Measurements from ENCODE around the gene SYT5.

Gene SYT5

GRCh38 chr19:55175117-55175867 lies 4.8 kb downstream of the SYT5 start:
- peak overlapping the region in 1 of 2 experiments; percentile 14 for H3K18ac ChIP-seq (ENCODE audit: low read depth in 1 of 2, low read length in 2 of 2)
- no peak overlapping the region for H3K14ac ChIP-seq (ENCODE audit: low read length in 2 of 2)
- H2BK5ac ChIP-seq (ENCODE audit: low read depth, low read length, poor library complexity, severe bottlenecking) = no peak overlapping the region
- no peak overlapping the region for H3K4ac ChIP-seq (ENCODE audit: low read depth in 1 of 2, low read length in 2 of 2)
- no peak overlapping the region for H3K9ac ChIP-seq (ENCODE audit: low read length)
- H2AFZ ChIP-seq (ENCODE audit: low read depth, low read length) = no peak overlapping the region
- no peak overlapping the region for H4K91ac ChIP-seq (ENCODE audit: low read length)
- peaks cover 10 to 89% of the 10 kb centered on the region in 2 experiments for H3K27me3 ChIP-seq (ENCODE audit: control insufficient read depth in 1 of 2, insufficient read depth in 1 of 2, low read length in 2 of 2)
- 62% methylated on average over 43 of the region's 43 CpGs for WGBS
- H2BK120ac ChIP-seq (ENCODE audit: low read depth, low read length) = no peak overlapping the region
- no peak overlapping the region for H2AK5ac ChIP-seq (ENCODE audit: low read length, severe bottlenecking)
- no peak overlapping the region for H4K8ac ChIP-seq (ENCODE audit: low read length)
- no peaks in the 10 kb centered on the region for H3K9me3 ChIP-seq (ENCODE audit: control insufficient read depth, low read length)
- no peak overlapping the region for H3K4me3 ChIP-seq (ENCODE audit: insufficient read depth in 1 of 2, low read depth in 1 of 2, low read length in 2 of 2)
- no peak overlapping the region for H2BK12ac ChIP-seq (ENCODE audit: low read length in 2 of 2)
- DNase-seq = no peak
- no peak overlapping the region for H3K27ac ChIP-seq (ENCODE audit: low read length, poor library complexity, severe bottlenecking)
- H3K4me2 ChIP-seq (ENCODE audit: low read length, poor library complexity, severe bottlenecking) = no peak overlapping the region
- H2BK15ac ChIP-seq (ENCODE audit: low read depth, poor library complexity, severe bottlenecking) = no peak overlapping the region
- H3K36me3 ChIP-seq (ENCODE audit: control insufficient read depth in 1 of 2, insufficient read depth in 2 of 2, low read depth in 1 of 2, low read length in 2 of 2) = peaks cover 0 to 14% of the 10 kb centered on the region in 2 experiments
- no peak overlapping the region for H3K23ac ChIP-seq (ENCODE audit: low read length in 2 of 2)
- H3K79me1 ChIP-seq (replicated peaks; ENCODE audit: low read length, poor library complexity, severe bottlenecking) = no peaks in the 10 kb centered on the region
- peaks cover 28% of the 10 kb centered on the region for H3K4me1 ChIP-seq (ENCODE audit: control insufficient read depth, insufficient read depth, low read depth, low read length)

- Histone ChIP-seq H3K4me2 (ENCODE audit: low read length, poor library complexity, severe bottlenecking) (no peak overlapping the region), H3K4ac (ENCODE audit: low read depth in 1 of 2, low read length in 2 of 2) (no peak overlapping the region), H3K9me3 (ENCODE audit: control insufficient read depth, low read length) (no peaks in the 10 kb centered on the region), H2AFZ (ENCODE audit: low read depth, low read length) (no peak overlapping the region), H3K27ac (ENCODE audit: low read length, poor library complexity, severe bottlenecking) (no peak overlapping the region), H3K79me1 (replicated peaks; ENCODE audit: low read length, poor library complexity, severe bottlenecking) (no peaks in the 10 kb centered on the region), H2BK5ac (ENCODE audit: low read depth, low read length, poor library complexity, severe bottlenecking) (no peak overlapping the region), H3K23ac (ENCODE audit: low read length in 2 of 2) (no peak overlapping the region), H2BK120ac (ENCODE audit: low read depth, low read length) (no peak overlapping the region), H4K91ac (ENCODE audit: low read length) (no peak overlapping the region), H3K4me1 (ENCODE audit: control insufficient read depth, insufficient read depth, low read depth, low read length) (peaks cover 21% of the 10 kb centered on the region), H3K36me3 (ENCODE audit: control insufficient read depth in 1 of 2, insufficient read depth in 2 of 2, low read depth in 1 of 2, low read length in 2 of 2) (peaks cover 0 to 14% of the 10 kb centered on the region in 2 experiments), H2AK5ac (ENCODE audit: low read length, severe bottlenecking) (no peak overlapping the region), H3K27me3 (ENCODE audit: control insufficient read depth in 1 of 2, insufficient read depth in 1 of 2, low read length in 2 of 2) (peaks cover 15 to 87% of the 10 kb centered on the region in 2 experiments), H2BK15ac (ENCODE audit: low read depth, poor library complexity, severe bottlenecking) (no peak overlapping the region), H4K8ac (ENCODE audit: low read length) (no peak overlapping the region), H3K14ac (ENCODE audit: low read length in 2 of 2) (no peak overlapping the region), H3K4me3 (ENCODE audit: insufficient read depth in 1 of 2, low read depth in 1 of 2, low read length in 2 of 2) (peak overlapping the region in 1 of 2 experiments; percentile 91), H3K18ac (ENCODE audit: low read depth in 1 of 2, low read length in 2 of 2) (no peak overlapping the region), H2BK12ac (ENCODE audit: low read length in 2 of 2) (no peak overlapping the region), H3K9ac (ENCODE audit: low read length) (no peak overlapping the region)
- DNase-seq = no peak
- whole genome bisulfite sequencing = 62% methylated on average over 20 of the region's 21 CpGs
These were observed 5.5 kb downstream of the SYT5 start for GRCh38 chr19:55174425-55175116.

- Histone ChIP-seq H4K91ac (ENCODE audit: low read length) (no peak overlapping the region), H2BK5ac (ENCODE audit: low read depth, low read length, poor library complexity, severe bottlenecking) (no peak overlapping the region), H3K27ac (ENCODE audit: low read length, poor library complexity, severe bottlenecking) (no peak overlapping the region), H3K4ac (ENCODE audit: low read depth in 1 of 2, low read length in 2 of 2) (no peak overlapping the region), H3K4me1 (ENCODE audit: control insufficient read depth, insufficient read depth, low read depth, low read length) (peaks cover 14% of the 10 kb centered on the region), H2AFZ (ENCODE audit: low read depth, low read length) (peak overlapping the region; percentile 15), H2AK5ac (ENCODE audit: low read length, severe bottlenecking) (no peak overlapping the region), H3K36me3 (ENCODE audit: control insufficient read depth in 1 of 2, insufficient read depth in 2 of 2, low read depth in 1 of 2, low read length in 2 of 2) (peaks cover 0 to 14% of the 10 kb centered on the region in 2 experiments), H3K9ac (ENCODE audit: low read length) (peak overlapping the region; percentile 89), H3K27me3 (ENCODE audit: control insufficient read depth in 1 of 2, insufficient read depth in 1 of 2, low read length in 2 of 2) (peaks cover 21 to 86% of the 10 kb centered on the region in 2 experiments), H3K23ac (ENCODE audit: low read length in 2 of 2) (no peak overlapping the region), H2BK120ac (ENCODE audit: low read depth, low read length) (no peak overlapping the region), H3K14ac (ENCODE audit: low read length in 2 of 2) (no peak overlapping the region), H3K4me2 (ENCODE audit: low read length, poor library complexity, severe bottlenecking) (peak overlapping the region; percentile 68), H4K8ac (ENCODE audit: low read length) (peak overlapping the region; percentile 52), H2BK15ac (ENCODE audit: low read depth, poor library complexity, severe bottlenecking) (no peak overlapping the region), H3K18ac (ENCODE audit: low read depth in 1 of 2, low read length in 2 of 2) (peak overlapping the region in 1 of 2 experiments; percentile 58), H3K79me1 (replicated peaks; ENCODE audit: low read length, poor library complexity, severe bottlenecking) (no peaks in the 10 kb centered on the region), H3K4me3 (ENCODE audit: insufficient read depth in 1 of 2, low read depth in 1 of 2, low read length in 2 of 2) (peak overlapping the region; percentile 50 to 91), H2BK12ac (ENCODE audit: low read length in 2 of 2) (no peak overlapping the region), H3K9me3 (ENCODE audit: control insufficient read depth, low read length) (no peaks in the 10 kb centered on the region)
- DNase-seq = peak; percentile 58
- 2% methylated on average over 30 of the region's 37 CpGs for WGBS
These were observed 6.2 kb downstream of the SYT5 start for GRCh38 chr19:55173714-55174409.

All from mesenchymal stem cell (in vitro differentiated cells and primary cell).